Breast epithelium (tissue), 4 donors: ENCODE measurements around the gene EIF6. TPM values are rescaled to one million over a fixed set of nuclear protein-coding genes. Genes with fewer than 3 reads are reported as not detected.

ENCODE experiments used
- DNase-seq, 2 donors: peaks; one replicate each; pipeline ENCODE4 v3.0.0-alpha.2; 2019; ENCODE audit warnings: low spot score in 2 of 2
- H3K27ac ChIP-seq, 2 donors: fragments of 200-600 bp; sonication (generic) in 1 of 2; one replicate each; pipeline ENCODE4 v1.5.1; 2016 to 2019; ENCODE audit warnings: mild to moderate bottlenecking in 1 of 2
- H3K27me3 ChIP-seq, 2 donors: fragments of 200-600 bp; sonication (generic) in 1 of 2; one replicate each; pipeline versions ENCODE4 v1.5.1 to v1.6.0; 2017 to 2019; ENCODE audit warnings: control low read depth in 1 of 2, mild to moderate bottlenecking in 1 of 2
- H3K36me3 ChIP-seq: fragments of 200-600 bp; one replicate; pipeline ENCODE4 v1.5.1; 2019
- H3K4me1 ChIP-seq, 2 donors: fragments of 200-600 bp; sonication (generic); one replicate each; pipeline ENCODE4 v1.5.1; 2016 to 2019; ENCODE audit warnings: control low read depth in 1 of 2
- H3K4me3 ChIP-seq, 3 donors: fragments of 200-600 bp; sonication (generic); 1 replicate in 2 of 3; 2 replicates in 1 of 3; pipeline ENCODE4 v1.5.1; 2016 to 2019; ENCODE audit warnings: mild to moderate bottlenecking in 3 of 3, moderate library complexity in 2 of 3
- H3K9me3 ChIP-seq, 2 donors: fragments of 200-600 bp; sonication (generic) in 1 of 2; one replicate each; pipeline ENCODE4 v1.5.1; 2016 to 2019; ENCODE audit warnings: control low read depth in 1 of 2
- CTCF ChIP-seq, 3 donors: fragments of 450-650 bp; IDR thresholded peaks; one replicate each; pipeline ENCODE4 v1.5.1; 2016 to 2017; ENCODE audit warnings: antibody characterized with exemption in 3 of 3, mild to moderate bottlenecking in 3 of 3, moderate library complexity in 3 of 3
- POLR2A ChIP-seq: fragments of 450-650 bp; IDR thresholded peaks from one replicate; pipeline ENCODE4 v1.6.1; 2016; ENCODE audit warnings: antibody characterized with exemption, mild to moderate bottlenecking, moderate library complexity
- POLR2AphosphoS5 ChIP-seq, 3 donors: sonication (generic); formaldehyde crosslinking; IDR thresholded peaks; one replicate each; pipeline ENCODE4 v1.6.1; 2017; ENCODE audit warnings: antibody characterized with exemption in 3 of 3
- intact Hi-C: fragments of 100-400 bp; cut with DNase I; formaldehyde crosslinking; loops from one replicate; pipeline ENCODE4 v1.15.1; 2023; ENCODE audit warnings: low total_unique reads
- total RNA-seq, 3 donors: library from RNA; depleted of rRNA; stranded (reverse); fragments of >200 nt; gene quantifications; one replicate each; pipeline ENCODE4 v1.1.0, GENCODE V29; 2016

The EIF6 gene
- total RNA-seq, 3 donors from 2014 or later = 81.9 to 98.6 (median 88.0) TPM

DNA sequence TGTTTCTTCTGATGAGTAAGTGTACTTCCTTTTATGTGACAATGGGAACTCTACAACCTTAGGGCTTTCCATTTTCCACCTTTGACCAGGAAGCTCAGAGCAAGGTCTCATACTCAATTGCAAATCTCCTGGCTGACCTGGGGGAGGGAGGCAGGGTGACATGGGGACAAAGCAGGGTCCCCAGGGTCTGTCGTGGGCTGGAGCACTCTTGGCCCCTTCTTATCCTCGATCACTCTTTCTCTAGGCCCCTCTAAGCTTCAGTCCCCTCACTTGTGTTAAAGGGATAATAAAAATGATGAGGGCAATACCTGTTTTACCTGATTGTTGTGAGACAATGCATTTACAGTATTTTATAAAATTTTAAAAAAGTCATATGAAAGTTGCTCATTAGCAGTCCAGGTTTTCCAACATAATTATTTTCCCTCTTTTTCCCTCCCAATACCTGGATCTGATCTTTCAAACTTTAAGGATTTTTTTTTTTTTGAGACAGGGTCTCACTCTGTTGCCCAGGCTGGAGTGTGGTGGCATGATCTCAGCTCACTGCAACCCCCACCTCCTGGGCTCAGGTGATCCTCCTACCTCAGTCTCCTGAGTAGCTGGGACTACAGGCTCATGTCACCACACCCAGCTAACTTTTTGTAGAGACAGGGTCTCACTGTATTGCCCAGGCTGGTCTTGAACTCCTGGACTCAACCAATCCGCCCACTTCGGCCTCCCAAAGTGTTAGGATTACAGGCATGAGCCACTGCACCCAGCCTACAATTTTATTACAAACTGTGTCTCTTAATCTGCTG is 16.1 kb upstream of the EIF6 start:
- TF ChIP-seq POLR2AphosphoS5 (IDR thresholded peaks at IDR 0.05) (no peak), POLR2A (no peak), CTCF (IDR thresholded peaks at IDR 0.05) (no peak)
- Histone ChIP-seq H3K27me3 (peaks cover 0 to 7% of the 10 kb centered on the region in 2 donors), H3K4me3 (no peak overlapping the region), H3K4me1 (no peaks in the 10 kb centered on the region), H3K9me3 (no peaks in the 10 kb centered on the region), H3K36me3 (no peaks in the 10 kb centered on the region), H3K27ac (no peak overlapping the region)
- intact Hi-C loops = no loop called here
- no peak for DNase-seq

- no peaks in the 10 kb centered on the region for H3K4me1 ChIP-seq
- no peak overlapping the region for H3K27ac ChIP-seq
- intact Hi-C loops = no loop called here
- no peak overlapping the region for H3K4me3 ChIP-seq
- H3K9me3 ChIP-seq = no peaks in the 10 kb centered on the region
- TF ChIP-seq CTCF (IDR thresholded peaks at IDR 0.05) (no peak), POLR2AphosphoS5 (IDR thresholded peaks at IDR 0.05) (no peak), POLR2A (no peak)
- no peak for DNase-seq
- peaks cover 0 to 10% of the 10 kb centered on the region in 2 donors for H3K27me3 ChIP-seq
- H3K36me3 ChIP-seq = no peaks in the 10 kb centered on the region
Measured at GRCh38 chr20:35299780-35300179, 15.2 kb upstream of the EIF6 start.

DNA sequence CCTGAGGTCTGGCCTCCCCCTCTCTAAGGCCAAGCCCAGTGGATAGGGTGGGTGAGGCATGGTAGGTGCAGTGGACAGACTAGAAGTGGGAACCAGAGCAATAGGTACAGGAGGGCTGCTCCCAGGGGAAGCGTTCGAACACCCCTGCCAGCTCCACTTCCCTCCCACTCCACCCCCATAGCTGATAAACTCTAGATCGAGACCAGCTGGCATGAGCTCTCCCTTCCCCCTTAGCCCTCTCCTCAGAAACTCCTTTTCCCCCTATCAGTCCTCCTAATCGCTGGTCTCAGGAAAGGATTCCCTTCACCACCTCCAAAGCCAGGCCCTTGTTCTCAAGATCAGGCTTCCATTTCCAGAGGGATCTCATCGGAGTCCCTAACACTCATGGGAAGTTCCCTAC is 13.7 kb upstream of the EIF6 start:
- H3K4me3 ChIP-seq = no peak overlapping the region
- TF ChIP-seq CTCF (IDR thresholded peaks at IDR 0.05) (no peak), POLR2AphosphoS5 (IDR thresholded peaks at IDR 0.05) (no peak), POLR2A (no peak)
- peaks cover 0 to 10% of the 10 kb centered on the region in 2 donors for H3K27me3 ChIP-seq
- H3K36me3 ChIP-seq = no peaks in the 10 kb centered on the region
- H3K27ac ChIP-seq = no peak overlapping the region
- no peaks in the 10 kb centered on the region for H3K9me3 ChIP-seq
- no peaks in the 10 kb centered on the region for H3K4me1 ChIP-seq
- intact Hi-C loops = no loop called here
- no peak for DNase-seq

GRCh38 chr20:35297740-35298139 is 13.2 kb upstream of the EIF6 start:
- intact Hi-C loops = no loop called here
- no peak for DNase-seq
- Histone ChIP-seq H3K9me3 (no peaks in the 10 kb centered on the region), H3K27me3 (peaks cover 0 to 10% of the 10 kb centered on the region in 2 donors), H3K27ac (no peak overlapping the region), H3K4me3 (no peak overlapping the region), H3K36me3 (no peaks in the 10 kb centered on the region), H3K4me1 (no peaks in the 10 kb centered on the region)
- TF ChIP-seq CTCF (IDR thresholded peaks at IDR 0.05) (no peak), POLR2AphosphoS5 (IDR thresholded peaks at IDR 0.05) (no peak), POLR2A (no peak)

DNA sequence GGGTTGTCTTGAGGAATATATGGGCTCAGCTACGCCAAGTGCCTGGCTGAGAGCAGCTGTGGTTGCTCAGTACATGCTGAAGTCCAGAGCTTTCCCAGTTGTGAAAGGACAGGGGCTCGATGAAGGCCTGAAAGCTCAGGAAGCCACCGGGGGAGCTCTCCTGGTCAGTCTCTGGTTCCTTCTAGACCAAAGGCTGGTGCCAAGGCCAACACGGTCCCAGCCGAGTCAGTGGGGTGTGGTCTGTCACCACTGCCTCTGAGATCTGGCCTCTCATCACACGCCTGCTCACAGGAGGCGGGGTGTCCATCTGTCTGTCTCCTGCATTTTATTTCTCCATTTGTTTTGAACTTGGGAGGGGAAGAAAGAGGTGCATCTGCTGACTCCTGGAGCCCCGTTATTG is 12.6 kb upstream of the EIF6 start:
- TF ChIP-seq POLR2A (no peak), POLR2AphosphoS5 (IDR thresholded peaks at IDR 0.05) (no peak), CTCF (IDR thresholded peaks at IDR 0.05) (no peak)
- DNase-seq = no peak
- intact Hi-C loops = no loop called here
- Histone ChIP-seq H3K4me3 (no peak overlapping the region), H3K36me3 (no peaks in the 10 kb centered on the region), H3K27me3 (peaks cover 0 to 10% of the 10 kb centered on the region in 2 donors), H3K4me1 (no peaks in the 10 kb centered on the region), H3K9me3 (no peaks in the 10 kb centered on the region), H3K27ac (no peak overlapping the region)
